ENCODE results near the gene QRSL1. TPM values are rescaled to one million over a fixed set of nuclear protein-coding genes. Genes with fewer than 3 reads are reported as not detected.

Gene QRSL1
- polyA plus RNA-seq, 1 of the 3 experiments (the other 2 are of a cell fraction), result 5.7 TPM

DNA sequence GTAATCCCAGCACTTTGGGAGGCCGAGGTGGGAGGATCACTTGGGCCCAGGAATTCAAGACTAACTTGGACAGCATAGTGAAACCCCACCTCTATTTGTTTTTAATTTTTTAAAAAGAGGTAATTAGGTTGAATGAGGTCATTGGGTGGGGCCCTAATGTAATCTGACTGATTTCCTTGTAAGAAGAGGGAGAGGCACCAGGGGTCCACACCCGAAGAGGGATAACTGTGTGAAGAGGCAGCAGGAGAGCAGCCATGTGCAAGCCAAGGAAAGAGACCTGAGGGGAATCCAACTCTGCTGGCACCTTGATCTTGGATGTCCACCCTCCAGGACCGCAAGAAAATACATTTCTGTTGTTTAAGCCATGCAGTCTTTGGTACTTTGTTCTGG lies 63.4 kb downstream of the QRSL1 start (continued):
- TF ChIP-seq, protein P1, sequence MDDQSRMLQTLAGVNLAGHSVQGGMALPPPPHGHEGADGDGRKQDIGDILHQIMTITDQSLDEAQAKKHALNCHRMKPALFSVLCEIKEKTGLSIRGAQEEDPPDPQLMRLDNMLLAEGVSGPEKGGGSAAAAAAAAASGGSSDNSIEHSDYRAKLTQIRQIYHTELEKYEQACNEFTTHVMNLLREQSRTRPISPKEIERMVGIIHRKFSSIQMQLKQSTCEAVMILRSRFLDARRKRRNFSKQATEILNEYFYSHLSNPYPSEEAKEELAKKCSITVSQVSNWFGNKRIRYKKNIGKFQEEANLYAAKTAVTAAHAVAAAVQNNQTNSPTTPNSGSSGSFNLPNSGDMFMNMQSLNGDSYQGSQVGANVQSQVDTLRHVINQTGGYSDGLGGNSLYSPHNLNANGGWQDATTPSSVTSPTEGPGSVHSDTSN (IDR thresholded peaks at IDR 0.05), result no peak
- TF ChIP-seq, protein P2, sequence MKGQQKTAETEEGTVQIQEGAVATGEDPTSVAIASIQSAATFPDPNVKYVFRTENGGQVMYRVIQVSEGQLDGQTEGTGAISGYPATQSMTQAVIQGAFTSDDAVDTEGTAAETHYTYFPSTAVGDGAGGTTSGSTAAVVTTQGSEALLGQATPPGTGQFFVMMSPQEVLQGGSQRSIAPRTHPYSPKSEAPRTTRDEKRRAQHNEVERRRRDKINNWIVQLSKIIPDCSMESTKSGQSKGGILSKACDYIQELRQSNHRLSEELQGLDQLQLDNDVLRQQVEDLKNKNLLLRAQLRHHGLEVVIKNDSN (IDR thresholded peaks at IDR 0.05; ENCODE audit: borderline replicate concordance, low read depth), result no peak
- no peak for TF ChIP-seq MXI1 (IDR thresholded peaks at IDR 0.05; ENCODE audit: low read depth, low read length)
- TF ChIP-seq, protein P3, sequence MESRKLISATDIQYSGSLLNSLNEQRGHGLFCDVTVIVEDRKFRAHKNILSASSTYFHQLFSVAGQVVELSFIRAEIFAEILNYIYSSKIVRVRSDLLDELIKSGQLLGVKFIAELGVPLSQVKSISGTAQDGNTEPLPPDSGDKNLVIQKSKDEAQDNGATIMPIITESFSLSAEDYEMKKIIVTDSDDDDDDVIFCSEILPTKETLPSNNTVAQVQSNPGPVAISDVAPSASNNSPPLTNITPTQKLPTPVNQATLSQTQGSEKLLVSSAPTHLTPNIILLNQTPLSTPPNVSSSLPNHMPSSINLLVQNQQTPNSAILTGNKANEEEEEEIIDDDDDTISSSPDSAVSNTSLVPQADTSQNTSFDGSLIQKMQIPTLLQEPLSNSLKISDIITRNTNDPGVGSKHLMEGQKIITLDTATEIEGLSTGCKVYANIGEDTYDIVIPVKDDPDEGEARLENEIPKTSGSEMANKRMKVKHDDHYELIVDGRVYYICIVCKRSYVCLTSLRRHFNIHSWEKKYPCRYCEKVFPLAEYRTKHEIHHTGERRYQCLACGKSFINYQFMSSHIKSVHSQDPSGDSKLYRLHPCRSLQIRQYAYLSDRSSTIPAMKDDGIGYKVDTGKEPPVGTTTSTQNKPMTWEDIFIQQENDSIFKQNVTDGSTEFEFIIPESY (IDR thresholded peaks at IDR 0.05; ENCODE audit: borderline replicate concordance, low read depth), result no peak
- TF ChIP-seq RFX5 (IDR thresholded peaks at IDR 0.05; ENCODE audit: low read length), result no peak
- TF ChIP-seq FOSL2 (IDR thresholded peaks at IDR 0.05; ENCODE audit: borderline replicate concordance, low read depth), result no peak
- no peak for TF ChIP-seq SMC3 (IDR thresholded peaks at IDR 0.05; ENCODE audit: low read depth, low read length)
- TF ChIP-seq, protein P4, sequence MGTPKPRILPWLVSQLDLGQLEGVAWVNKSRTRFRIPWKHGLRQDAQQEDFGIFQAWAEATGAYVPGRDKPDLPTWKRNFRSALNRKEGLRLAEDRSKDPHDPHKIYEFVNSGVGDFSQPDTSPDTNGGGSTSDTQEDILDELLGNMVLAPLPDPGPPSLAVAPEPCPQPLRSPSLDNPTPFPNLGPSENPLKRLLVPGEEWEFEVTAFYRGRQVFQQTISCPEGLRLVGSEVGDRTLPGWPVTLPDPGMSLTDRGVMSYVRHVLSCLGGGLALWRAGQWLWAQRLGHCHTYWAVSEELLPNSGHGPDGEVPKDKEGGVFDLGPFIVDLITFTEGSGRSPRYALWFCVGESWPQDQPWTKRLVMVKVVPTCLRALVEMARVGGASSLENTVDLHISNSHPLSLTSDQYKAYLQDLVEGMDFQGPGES (IDR thresholded peaks at IDR 0.05; ENCODE audit: low read depth, low read length), result no peak
- no peak for TF ChIP-seq RAD21 (IDR thresholded peaks at IDR 0.05; ENCODE audit: low read length)
- no peak for TF ChIP-seq GATA2 (CRISPR knock-in tag; IDR thresholded peaks at IDR 0.05)
- no peak for TF ChIP-seq CHD2 (IDR thresholded peaks at IDR 0.05; ENCODE audit: low read length, partially characterized antibody)
- TF ChIP-seq TEAD4 (IDR thresholded peaks at IDR 0.05; ENCODE audit: borderline replicate concordance, insufficient read depth), result no peak

DNA sequence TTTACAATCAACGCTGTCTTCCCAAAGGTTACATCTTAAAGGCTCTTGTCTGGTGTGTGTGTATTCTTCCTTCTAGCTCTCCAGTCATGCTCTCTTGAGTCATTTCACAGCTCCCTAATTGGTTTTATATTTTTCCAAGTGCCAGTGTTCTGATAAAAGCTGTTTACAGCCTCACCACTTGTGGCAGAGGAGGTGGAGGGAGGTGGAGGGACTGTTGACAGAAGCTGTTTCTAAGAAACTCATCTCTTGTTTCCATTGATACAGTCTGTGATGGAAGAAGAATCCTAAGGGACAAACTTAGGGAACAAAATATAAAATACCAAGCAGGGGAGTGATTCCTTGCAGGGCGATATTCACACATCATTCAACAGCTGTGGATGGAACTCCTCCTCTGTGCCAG lies 64.0 kb downstream of the QRSL1 start:
- H3K27ac ChIP-seq (ENCODE audit: low read depth in 2 of 2, low read length in 1 of 2), result no peak overlapping the region
- no peaks in the 10 kb centered on the region for H3K36me3 ChIP-seq (replicated peaks in 1 of 2; ENCODE audit: control insufficient read depth in 1 of 2, insufficient read depth in 2 of 2, low read length in 1 of 2)
- H2AFZ ChIP-seq (ENCODE audit: low read depth), result no peak overlapping the region
- H3K27me3 ChIP-seq (ENCODE audit: insufficient read depth), result no peaks in the 10 kb centered on the region; the same call in 1 of the 2 replicates
- no peaks in the 10 kb centered on the region for H4K20me1 ChIP-seq (ENCODE audit: insufficient read depth)
- ChIA-PET POLR2A (interaction anchor here (1.3 kb wide), 1 partner anchor 281 kb away, joined by 3 read pairs; no protein-coding TSS in a partner anchor), CTCF (interaction anchor here (1.1 kb wide), 1 partner anchor 286 kb away, joined by 4 read pairs; no protein-coding TSS in a partner anchor)
- WGBS (ENCODE audit: low lambda C conversion rate), result 81% methylated on average over 2 of the region's 2 CpGs
- H3K4me1 ChIP-seq (ENCODE audit: control insufficient read depth in 1 of 2, insufficient read depth in 2 of 2, low read depth in 1 of 2, low read length in 1 of 2), result no peaks in the 10 kb centered on the region
- DNase-seq, result no peak
- no peak overlapping the region for H3K4me2 ChIP-seq
- H3K9ac ChIP-seq, result no peak overlapping the region
- no peaks in the 10 kb centered on the region for H3F3A ChIP-seq (replicated peaks; ENCODE audit: insufficient read depth)
- H3K9me3 ChIP-seq, result no peaks in the 10 kb centered on the region
- H3K9me2 ChIP-seq, result no peaks in the 10 kb centered on the region
- TF ChIP-seq, protein P3 (IDR thresholded peaks at IDR 0.05; ENCODE audit: borderline replicate concordance, low read depth), result no peak
- TF ChIP-seq JUND (IDR thresholded peaks at IDR 0.05) (no peak), CHD2 (IDR thresholded peaks at IDR 0.05; ENCODE audit: low read length, partially characterized antibody) (no peak), RAD21 (IDR thresholded peaks at IDR 0.05; ENCODE audit: low read length) (no peak), FOXJ3 (CRISPR knock-in tag; IDR thresholded peaks at IDR 0.05) (no peak)
- H3K4me3 ChIP-seq (ENCODE audit: low read depth in 2 of 2, low read length in 1 of 2), result no peak overlapping the region
- no peaks in the 10 kb centered on the region for H3K79me2 ChIP-seq (ENCODE audit: insufficient read depth)

All from SK-N-SH (cell line).